Mesenchymal stem cell (in vitro differentiated cells and primary cell): ENCODE measurements around the gene CIAO2A.

Experiments
- DNase-seq: peaks from one replicate; pipeline ENCODE4 v3.0.0-alpha.2; 2013
- H2AFZ ChIP-seq: one replicate; pipeline ENCODE4 v1.6.1; 2013; ENCODE audit warnings: low read depth, mild to moderate bottlenecking, control low read depth, inconsistent platforms, low read length, moderate library complexity
- H2AK5ac ChIP-seq: 2 replicates; pipeline ENCODE4 v1.6.1; 2013; ENCODE audit warnings: low read length, moderate library complexity, mild to moderate bottlenecking, inconsistent platforms; ENCODE audit not compliant: severe bottlenecking
- H2BK120ac ChIP-seq: one replicate; pipeline ENCODE4 v1.6.1; 2013; ENCODE audit warnings: low read depth, mild to moderate bottlenecking, inconsistent platforms, low read length, moderate library complexity
- H2BK12ac ChIP-seq, 2 experiments: one replicate each; pipeline ENCODE4 v1.6.1; 2013; ENCODE audit warnings: inconsistent platforms in 2 of 2, low read length in 2 of 2, mild to moderate bottlenecking in 2 of 2, moderate library complexity in 2 of 2, control low read depth in 1 of 2
- H2BK15ac ChIP-seq: one replicate; pipeline ENCODE4 v1.6.1; 2013; ENCODE audit warnings: mild to moderate bottlenecking, low read depth, inconsistent platforms; ENCODE audit not compliant: poor library complexity, severe bottlenecking
- H2BK5ac ChIP-seq: 2 replicates; pipeline ENCODE4 v1.6.1; 2013; ENCODE audit warnings: low read depth, mild to moderate bottlenecking, low read length, control low read depth, inconsistent platforms; ENCODE audit not compliant: poor library complexity, severe bottlenecking
- H3K14ac ChIP-seq, 2 experiments: one replicate each; pipeline ENCODE4 v1.6.1; 2013; ENCODE audit warnings: inconsistent platforms in 2 of 2, low read length in 2 of 2, control low read depth in 1 of 2, mild to moderate bottlenecking in 1 of 2, moderate library complexity in 1 of 2
- H3K18ac ChIP-seq, 2 experiments: one replicate each; pipeline ENCODE4 v1.6.1; 2013; ENCODE audit warnings: inconsistent platforms in 2 of 2, low read length in 2 of 2, control low read depth in 1 of 2, low read depth in 1 of 2, mild to moderate bottlenecking in 1 of 2
- H3K23ac ChIP-seq, 2 experiments: one replicate each; pipeline ENCODE4 v1.6.1; 2013; ENCODE audit warnings: inconsistent platforms in 2 of 2, low read length in 2 of 2, mild to moderate bottlenecking in 2 of 2, moderate library complexity in 2 of 2, control low read depth in 1 of 2
- H3K27ac ChIP-seq: 2 replicates; pipeline ENCODE4 v1.5.1; 2013; ENCODE audit warnings: mild to moderate bottlenecking, moderate library complexity, low read length, control low read depth, inconsistent platforms; ENCODE audit not compliant: poor library complexity, severe bottlenecking
- H3K27me3 ChIP-seq, 2 experiments: 2 replicates each; pipeline versions ENCODE4 v1.6.1 to v1.7.0; 2013; ENCODE audit warnings: low read length in 2 of 2, mild to moderate bottlenecking in 2 of 2, moderate library complexity in 2 of 2, control low read depth in 1 of 2, inconsistent platforms in 1 of 2; ENCODE audit not compliant: control insufficient read depth in 1 of 2, insufficient read depth in 1 of 2
- H3K36me3 ChIP-seq, 2 experiments: 2 replicates each; pipeline versions ENCODE4 v1.6.1 to v1.7.0; 2013; ENCODE audit warnings: low read length in 2 of 2, control low read depth in 1 of 2, inconsistent platforms in 1 of 2, low read depth in 1 of 2, mild to moderate bottlenecking in 1 of 2; ENCODE audit not compliant: insufficient read depth in 2 of 2, control insufficient read depth in 1 of 2
- H3K4ac ChIP-seq, 2 experiments: one replicate each; pipeline ENCODE4 v1.6.1; 2013; ENCODE audit warnings: inconsistent platforms in 2 of 2, low read length in 2 of 2, mild to moderate bottlenecking in 2 of 2, moderate library complexity in 2 of 2, control low read depth in 1 of 2, low read depth in 1 of 2
- H3K4me1 ChIP-seq: 2 replicates; pipeline ENCODE4 v1.6.1; 2013; ENCODE audit warnings: low read depth, low read length, control low read depth; ENCODE audit not compliant: control insufficient read depth, insufficient read depth
- H3K4me2 ChIP-seq: 2 replicates; pipeline ENCODE4 v1.6.1; 2013; ENCODE audit warnings: low read length, mild to moderate bottlenecking, inconsistent platforms; ENCODE audit not compliant: poor library complexity, severe bottlenecking
- H3K4me3 ChIP-seq, 2 experiments: 2 replicates each; pipeline versions ENCODE4 v1.5.1 to v1.7.0; 2013; ENCODE audit warnings: low read length in 2 of 2, mild to moderate bottlenecking in 2 of 2, control low read depth in 1 of 2, low read depth in 1 of 2; ENCODE audit not compliant: insufficient read depth in 1 of 2
- H3K79me1 ChIP-seq: replicated peaks from 2 replicates; pipeline ENCODE4 v1.6.1; 2013; ENCODE audit warnings: mild to moderate bottlenecking, control low read depth, low read length, inconsistent platforms; ENCODE audit not compliant: poor library complexity, severe bottlenecking
- H3K9ac ChIP-seq: 2 replicates; pipeline ENCODE4 v1.7.0; 2013; ENCODE audit warnings: mild to moderate bottlenecking, low read length, moderate library complexity
- H3K9me3 ChIP-seq: 2 replicates; pipeline ENCODE4 v1.7.0; 2013; ENCODE audit warnings: mild to moderate bottlenecking, low read length; ENCODE audit not compliant: control insufficient read depth
- H4K8ac ChIP-seq: one replicate; pipeline ENCODE4 v1.6.1; 2013; ENCODE audit warnings: inconsistent platforms, mild to moderate bottlenecking, low read length, moderate library complexity
- H4K91ac ChIP-seq: one replicate; pipeline ENCODE4 v1.6.1; 2013; ENCODE audit warnings: mild to moderate bottlenecking, low read length, inconsistent platforms
- WGBS: methylation state at CpG from one replicate; pipeline ENCODE4 v1.1.7; 2013; ENCODE audit warnings: mixed read lengths; 5-methylcytosine and 5-hydroxymethylcytosine counted together

Gene CIAO2A

DNA sequence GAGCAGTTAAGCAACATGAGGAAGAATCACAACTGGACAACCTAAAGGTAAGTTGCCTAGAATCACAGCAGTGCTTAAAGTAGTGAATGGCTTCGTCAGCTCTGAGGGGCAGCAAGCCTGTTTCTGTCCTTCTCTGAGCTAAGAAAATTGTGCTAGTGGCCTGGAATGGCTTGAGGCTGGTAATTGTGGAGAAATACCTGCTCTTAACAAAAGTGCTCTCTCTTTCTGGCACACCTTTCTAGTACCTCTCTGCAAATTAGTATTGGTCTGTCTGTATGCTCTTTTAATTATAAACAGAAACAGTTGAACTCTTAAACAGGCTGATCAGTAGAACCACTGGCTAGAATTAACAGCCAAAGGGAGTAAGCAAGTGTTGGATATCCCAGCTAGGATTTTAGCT lies 13.7 kb upstream of the CIAO2A start:
- H3K4me2 ChIP-seq: no peak overlapping the region
- H2BK12ac ChIP-seq: no peak overlapping the region
- H3K14ac ChIP-seq: no peak overlapping the region
- no peak overlapping the region for H3K27ac ChIP-seq
- H3K27me3 ChIP-seq: no peaks in the 10 kb centered on the region
- no peak overlapping the region for H3K4me3 ChIP-seq
- no peak overlapping the region for H2BK120ac ChIP-seq
- no peak overlapping the region for H3K18ac ChIP-seq
- no peak for DNase-seq
- WGBS: 100% methylated on average over 1 of the region's 1 CpG
- H2BK15ac ChIP-seq: no peak overlapping the region
- H3K9ac ChIP-seq: no peak overlapping the region
- no peak overlapping the region for H2BK5ac ChIP-seq
- H3K23ac ChIP-seq: no peak overlapping the region
- peaks cover 2% of the 10 kb centered on the region for H3K4me1 ChIP-seq
- no peaks in the 10 kb centered on the region for H3K9me3 ChIP-seq
- H2AFZ ChIP-seq: no peak overlapping the region
- H3K79me1 ChIP-seq: peaks cover 16% of the 10 kb centered on the region
- peaks cover 0 to 7% of the 10 kb centered on the region in 2 experiments for H3K36me3 ChIP-seq
- no peak overlapping the region for H4K91ac ChIP-seq
- H2AK5ac ChIP-seq: no peak overlapping the region
- H4K8ac ChIP-seq: no peak overlapping the region
- peak overlapping the region in 1 of 2 experiments; percentile 51 for H3K4ac ChIP-seq

- peaks cover 2 to 7% of the 10 kb centered on the region in 2 experiments for H3K36me3 ChIP-seq
- peak; percentile 83 for DNase-seq
- no peak overlapping the region for H3K4ac ChIP-seq
- H2BK15ac ChIP-seq: no peak overlapping the region
- no peak overlapping the region for H2BK12ac ChIP-seq
- H2AFZ ChIP-seq: no peak overlapping the region
- no peak overlapping the region for H2BK120ac ChIP-seq
- no peaks in the 10 kb centered on the region for H3K9me3 ChIP-seq
- H4K91ac ChIP-seq: no peak overlapping the region
- 79% methylated on average over 9 of the region's 9 CpGs for WGBS
- no peak overlapping the region for H3K27ac ChIP-seq
- no peak overlapping the region for H3K18ac ChIP-seq
- H3K27me3 ChIP-seq: no peaks in the 10 kb centered on the region
- no peak overlapping the region for H4K8ac ChIP-seq
- peaks cover 1% of the 10 kb centered on the region for H3K4me1 ChIP-seq
- H3K9ac ChIP-seq: peak overlapping the region; percentile 69
- H2BK5ac ChIP-seq: no peak overlapping the region
- H2AK5ac ChIP-seq: no peak overlapping the region
- H3K79me1 ChIP-seq: peaks cover 13% of the 10 kb centered on the region
- H3K4me3 ChIP-seq: peak overlapping the region in 1 of 2 experiments; percentile 22
- no peak overlapping the region for H3K23ac ChIP-seq
- no peak overlapping the region for H3K4me2 ChIP-seq
- no peak overlapping the region for H3K14ac ChIP-seq
These were observed 11.6 kb upstream of the CIAO2A start for GRCh38 chr15:64105113-64105704.

- 100% methylated on average over 2 of the region's 2 CpGs for WGBS
- Histone ChIP-seq H2BK12ac (no peak overlapping the region), H2BK5ac (no peak overlapping the region), H4K8ac (no peak overlapping the region), H3K79me1 (peaks cover 9% of the 10 kb centered on the region), H3K4me1 (peaks cover 1% of the 10 kb centered on the region), H3K9me3 (no peaks in the 10 kb centered on the region), H3K14ac (no peak overlapping the region), H3K27ac (no peak overlapping the region), H2AFZ (no peak overlapping the region), H2BK15ac (no peak overlapping the region), H3K18ac (no peak overlapping the region), H3K27me3 (no peaks in the 10 kb centered on the region), H4K91ac (no peak overlapping the region), H3K4me3 (no peak overlapping the region), H2BK120ac (no peak overlapping the region), H2AK5ac (no peak overlapping the region), H3K9ac (no peak overlapping the region), H3K23ac (no peak overlapping the region), H3K36me3 (peaks cover 3 to 7% of the 10 kb centered on the region in 2 experiments), H3K4ac (no peak overlapping the region), H3K4me2 (no peak overlapping the region)
- no peak for DNase-seq
These were observed 8.9 kb upstream of the CIAO2A start for GRCh38 chr15:64102497-64102896.

- WGBS: no CpG with 5 or more reads among the region's 2 CpGs
- H2BK5ac ChIP-seq: no peak overlapping the region
- no peak overlapping the region for H3K4me3 ChIP-seq
- no peaks in the 10 kb centered on the region for H3K9me3 ChIP-seq
- H3K27ac ChIP-seq: no peak overlapping the region
- no peak overlapping the region for H3K4ac ChIP-seq
- H3K18ac ChIP-seq: no peak overlapping the region
- no peak overlapping the region for H2AK5ac ChIP-seq
- no peaks in the 10 kb centered on the region for H3K27me3 ChIP-seq
- H2AFZ ChIP-seq: no peak overlapping the region
- H2BK15ac ChIP-seq: no peak overlapping the region
- H3K36me3 ChIP-seq: peaks cover 0 to 3% of the 10 kb centered on the region in 2 experiments
- peaks cover 4% of the 10 kb centered on the region for H3K79me1 ChIP-seq
- peaks cover 3% of the 10 kb centered on the region for H3K4me1 ChIP-seq
- no peak overlapping the region for H2BK120ac ChIP-seq
- no peak for DNase-seq
- H3K4me2 ChIP-seq: no peak overlapping the region
- no peak overlapping the region for H4K8ac ChIP-seq
- H3K14ac ChIP-seq: no peak overlapping the region
- peak overlapping the region; percentile 33 for H3K9ac ChIP-seq
- H3K23ac ChIP-seq: no peak overlapping the region
- no peak overlapping the region for H2BK12ac ChIP-seq
- H4K91ac ChIP-seq: no peak overlapping the region
These were observed 7.3 kb upstream of the CIAO2A start for GRCh38 chr15:64100958-64101357.
